Measurements from ENCODE around the gene CDK5RAP3. TPM values are rescaled to one million over a fixed set of nuclear protein-coding genes. Genes with fewer than 3 reads are reported as not detected.

Gene CDK5RAP3
- total RNA-seq, 1 experiment from 2014 or later, result 149 TPM

- Histone ChIP-seq H3K27me3 (ENCODE audit: insufficient read depth, low read length) (no peaks in the 10 kb centered on the region), H4K20me1 (ENCODE audit: control insufficient read depth, insufficient read depth, insufficient read length) (no peaks in the 10 kb centered on the region), H3K23me2 (ENCODE audit: insufficient read length, low read depth, low read length, poor library complexity, severe bottlenecking) (peaks cover 7% of the 10 kb centered on the region), H2AFZ (ENCODE audit: low read length) (no peak overlapping the region), H3K18ac (ENCODE audit: insufficient read length, low read depth, low read length) (no peak overlapping the region), H2AK5ac (ENCODE audit: insufficient read length, low read length) (no peak overlapping the region), H3K79me1 (ENCODE audit: insufficient read depth, low read depth, low read length, poor library complexity, severe bottlenecking) (no peaks in the 10 kb centered on the region), H2BK12ac (ENCODE audit: insufficient read length, low read depth, low read length) (no peak overlapping the region), H3K4me1 (ENCODE audit: insufficient read depth, low read length) (no peaks in the 10 kb centered on the region), H3K4me2 (ENCODE audit: insufficient read depth, insufficient read length, low read length) (no peak overlapping the region), H3K14ac (ENCODE audit: insufficient read depth, low read length) (no peak overlapping the region), H3K9ac (ENCODE audit: extremely low read depth, insufficient read length, low read length) (no peak overlapping the region), H3T11ph (ENCODE audit: low read length) (no peak overlapping the region), H4K5ac (ENCODE audit: insufficient read length, low read depth, low read length) (no peak overlapping the region), H3K9me3 (ENCODE audit: control insufficient read depth, low read depth, low read length) (no peaks in the 10 kb centered on the region), H2BK15ac (ENCODE audit: low read depth, low read length) (no peak overlapping the region), H3K79me2 (ENCODE audit: insufficient read depth, low read length) (no peaks in the 10 kb centered on the region), H2BK20ac (ENCODE audit: low read depth, low read length, poor library complexity, severe bottlenecking) (no peak overlapping the region), H3K27ac (ENCODE audit: insufficient read length, low read depth, low read length) (no peak overlapping the region), H4K8ac (replicated peaks; ENCODE audit: insufficient read length, low read depth, low read length) (no peak overlapping the region), H2BK120ac (ENCODE audit: low read depth, low read length, poor library complexity, severe bottlenecking) (no peak overlapping the region), H4K91ac (ENCODE audit: insufficient read length, low read depth, low read length) (no peak overlapping the region), H3K23ac (ENCODE audit: insufficient read length, low read depth, low read length) (no peak overlapping the region), H3K56ac (ENCODE audit: insufficient read length, low read depth, low read length) (no peak overlapping the region), H2BK5ac (ENCODE audit: insufficient read length, low read length) (no peak overlapping the region), H3K4ac (ENCODE audit: low read depth, low read length) (no peak overlapping the region)
- WGBS (ENCODE audit: extremely low coverage, insufficient read length, low lambda C conversion rate), result no CpG with 5 or more reads among the region's 6 CpGs
- no peak for TF ChIP-seq CTCF (conservative IDR thresholded peaks at IDR 0.05)
- Mint-ChIP-seq H3K9me3 (no peaks in the 10 kb centered on the region; a peak in 1 of 5 replicates), H3K36me3 (ENCODE audit: insufficient read depth in 1 of 3, low read depth in 3 of 3) (no peaks in the 10 kb centered on the region; a peak in 2 of 7 replicates), H3K4me3 (no peak overlapping the region), H3K4me1 (peaks cover 16 to 20% of the 10 kb centered on the region in 2 experiments), H3K27ac (no peak overlapping the region), H3K27me3 (ENCODE audit: low read depth) (peaks cover 8% of the 10 kb centered on the region)
- no peak for DNase-seq
Measured at GRCh38 chr17:47946516-47946915, 24.4 kb upstream of the CDK5RAP3 start.
